Astrocyte of the spinal cord (primary cell): Measurements from ENCODE around the gene GMPR2.

ENCODE experiments used
- DNase-seq: peaks from one replicate; pipeline ENCODE4 v3.0.0; 2011; ENCODE audit warnings: low read depth, low spot score
- H3K4me3 ChIP-seq: 2 replicates; pipeline ENCODE4 v1.5.1; 2011; ENCODE audit warnings: low read depth, mild to moderate bottlenecking, low read length, moderate library complexity
- CTCF ChIP-seq: IDR thresholded peaks from 2 replicates; pipeline ENCODE4 v1.5.1; 2012; ENCODE audit warnings: low read depth, mild to moderate bottlenecking, low read length, inconsistent platforms
- in situ Hi-C: cut with HindIII; loops from 2 replicates; pipeline ENCODE4 v1.10.0; 2017; ENCODE audit warnings: low sequenced_read_pairs

Gene GMPR2

GRCh38 chr14:24262821-24263733 is 30.3 kb downstream of the GMPR2 start, which contains the start of gene TGM1:
TSS of gene TGM1 (minus strand) at chr14:24263177. CDS start at chr14:24262352, 825 bp downstream.
- DNase-seq: no peak
- TF ChIP-seq CTCF: no peak
- H3K4me3 ChIP-seq: no peak within 1 kb of the TSS
- in situ Hi-C loops: no loop called here

GRCh38 chr14:24263848-24264247 is 31.1 kb downstream of the GMPR2 start:
- DNase-seq: no peak
- no peak for TF ChIP-seq CTCF
- in situ Hi-C loops: no loop called here
- H3K4me3 ChIP-seq: no peak overlapping the region

- in situ Hi-C loops: no loop called here
- no peak overlapping the region for H3K4me3 ChIP-seq
- no peak for DNase-seq
- no peak for TF ChIP-seq CTCF
These were observed 31.6 kb downstream of the GMPR2 start for GRCh38 chr14:24264298-24264697.

- no peak overlapping the region for H3K4me3 ChIP-seq
- TF ChIP-seq CTCF: no peak
- in situ Hi-C loops: no loop called here
- no peak for DNase-seq
These were observed 33.9 kb downstream of the GMPR2 start for GRCh38 chr14:24266344-24267244.

- no peak for DNase-seq
- no peak overlapping the region for H3K4me3 ChIP-seq
- in situ Hi-C loops: no loop called here
- TF ChIP-seq CTCF: no peak
These were observed 34.8 kb downstream of the GMPR2 start for GRCh38 chr14:24267516-24267915.

- no peak overlapping the region for H3K4me3 ChIP-seq
- in situ Hi-C loops: no loop called here
These were observed 35.5 kb downstream of the GMPR2 start for GRCh38 chr14:24268225-24268624.

More at GRCh38 chr14:24268225-24268624, 35.5 kb downstream of the GMPR2 start:
- TF ChIP-seq CTCF: no peak
- DNase-seq: no peak
